Prostate gland (tissue), 1 donor: Measurements from ENCODE around the gene PCID2.

Experiments used
- POLR2A ChIP-seq: fragments of 450-650 bp; IDR thresholded peaks from one replicate; pipeline ENCODE4 v1.6.1; 2016; ENCODE audit warnings: antibody characterized with exemption, mild to moderate bottlenecking
- POLR2AphosphoS5 ChIP-seq: sonication (generic); formaldehyde crosslinking; IDR thresholded peaks from one replicate; pipeline ENCODE4 v1.6.1; 2017; ENCODE audit warnings: antibody characterized with exemption

- TF ChIP-seq POLR2A (no peak), POLR2AphosphoS5 (no peak)
Measured at GRCh38 chr13:113201815-113202214, 6.7 kb downstream of the PCID2 start.
